MM.1S (cell line): ENCODE results near the gene KCND2.

Experiments
- EZH2 ChIP-seq: fragments of 300-600 bp; sonication (generic); optimal IDR thresholded peaks from 2 replicates; pipeline ENCODE3; 2017; ENCODE audit warnings: low read depth, mild to moderate bottlenecking, antibody characterized with exemption, low read length, mixed read lengths
- TF ChIP-seq, protein P1 (sequence below): fragments of 300-600 bp; sonication (generic); IDR thresholded peaks from 2 replicates; pipeline ENCODE4 v1.5.1; 2016; ENCODE audit warnings: antibody characterized with exemption, low read length, mixed read lengths

DNA sequence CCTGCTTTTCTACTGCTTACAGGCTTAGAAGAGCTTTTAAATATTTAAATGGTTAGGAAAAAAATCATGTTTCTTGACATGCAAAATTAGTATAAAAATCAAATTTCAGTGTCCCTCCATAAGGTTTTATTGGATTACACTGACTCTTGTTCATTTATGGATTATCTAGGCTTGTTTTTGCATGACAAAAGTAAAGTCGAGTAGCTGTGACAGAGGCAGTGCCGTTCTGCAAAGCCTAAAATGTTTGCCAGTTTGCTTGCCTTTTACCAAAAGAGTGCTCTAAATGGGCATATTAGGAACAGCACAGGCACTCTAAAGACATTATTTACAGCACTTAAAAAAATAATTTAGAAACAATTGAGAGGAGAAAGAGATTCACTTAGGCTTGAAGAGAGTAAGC is 445.4 kb downstream of the KCND2 start:
- TF ChIP-seq, protein P1, sequence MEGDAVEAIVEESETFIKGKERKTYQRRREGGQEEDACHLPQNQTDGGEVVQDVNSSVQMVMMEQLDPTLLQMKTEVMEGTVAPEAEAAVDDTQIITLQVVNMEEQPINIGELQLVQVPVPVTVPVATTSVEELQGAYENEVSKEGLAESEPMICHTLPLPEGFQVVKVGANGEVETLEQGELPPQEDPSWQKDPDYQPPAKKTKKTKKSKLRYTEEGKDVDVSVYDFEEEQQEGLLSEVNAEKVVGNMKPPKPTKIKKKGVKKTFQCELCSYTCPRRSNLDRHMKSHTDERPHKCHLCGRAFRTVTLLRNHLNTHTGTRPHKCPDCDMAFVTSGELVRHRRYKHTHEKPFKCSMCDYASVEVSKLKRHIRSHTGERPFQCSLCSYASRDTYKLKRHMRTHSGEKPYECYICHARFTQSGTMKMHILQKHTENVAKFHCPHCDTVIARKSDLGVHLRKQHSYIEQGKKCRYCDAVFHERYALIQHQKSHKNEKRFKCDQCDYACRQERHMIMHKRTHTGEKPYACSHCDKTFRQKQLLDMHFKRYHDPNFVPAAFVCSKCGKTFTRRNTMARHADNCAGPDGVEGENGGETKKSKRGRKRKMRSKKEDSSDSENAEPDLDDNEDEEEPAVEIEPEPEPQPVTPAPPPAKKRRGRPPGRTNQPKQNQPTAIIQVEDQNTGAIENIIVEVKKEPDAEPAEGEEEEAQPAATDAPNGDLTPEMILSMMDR, result no peak
- TF ChIP-seq EZH2, result no peak
